C4-2B (cell line): Measurements from ENCODE around the gene PDE1A.

Experiments
- ZFX ChIP-seq: fragments of 450-650 bp; IDR thresholded peaks from 2 replicates; pipeline ENCODE4 v1.6.1; 2017
- TF ChIP-seq, protein P1 (sequence below): fragments of 450-650 bp; conservative IDR thresholded peaks from 2 replicates; pipeline ENCODE4 v1.5.1; 2017; ENCODE audit warnings: mild to moderate bottlenecking

DNA sequence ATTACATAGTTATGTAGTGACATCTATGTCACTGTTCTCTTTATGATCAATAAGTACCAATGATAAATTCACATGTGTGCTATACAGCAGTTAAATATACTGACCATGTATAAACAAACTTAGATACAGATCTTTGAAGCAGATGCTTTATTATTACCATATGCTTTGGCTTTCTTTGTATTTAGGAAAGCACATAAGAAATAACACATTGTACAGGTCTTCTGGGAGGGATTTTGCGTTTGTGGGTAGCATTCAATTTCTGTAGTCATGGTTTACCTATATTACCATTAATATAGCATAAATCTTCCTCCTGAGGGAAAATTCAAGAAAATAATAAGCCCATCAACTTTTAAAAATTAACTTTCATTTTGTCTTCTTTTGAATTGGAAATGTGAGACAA lies 1.6 kb upstream of the PDE1A start:
- TF ChIP-seq, protein P1, sequence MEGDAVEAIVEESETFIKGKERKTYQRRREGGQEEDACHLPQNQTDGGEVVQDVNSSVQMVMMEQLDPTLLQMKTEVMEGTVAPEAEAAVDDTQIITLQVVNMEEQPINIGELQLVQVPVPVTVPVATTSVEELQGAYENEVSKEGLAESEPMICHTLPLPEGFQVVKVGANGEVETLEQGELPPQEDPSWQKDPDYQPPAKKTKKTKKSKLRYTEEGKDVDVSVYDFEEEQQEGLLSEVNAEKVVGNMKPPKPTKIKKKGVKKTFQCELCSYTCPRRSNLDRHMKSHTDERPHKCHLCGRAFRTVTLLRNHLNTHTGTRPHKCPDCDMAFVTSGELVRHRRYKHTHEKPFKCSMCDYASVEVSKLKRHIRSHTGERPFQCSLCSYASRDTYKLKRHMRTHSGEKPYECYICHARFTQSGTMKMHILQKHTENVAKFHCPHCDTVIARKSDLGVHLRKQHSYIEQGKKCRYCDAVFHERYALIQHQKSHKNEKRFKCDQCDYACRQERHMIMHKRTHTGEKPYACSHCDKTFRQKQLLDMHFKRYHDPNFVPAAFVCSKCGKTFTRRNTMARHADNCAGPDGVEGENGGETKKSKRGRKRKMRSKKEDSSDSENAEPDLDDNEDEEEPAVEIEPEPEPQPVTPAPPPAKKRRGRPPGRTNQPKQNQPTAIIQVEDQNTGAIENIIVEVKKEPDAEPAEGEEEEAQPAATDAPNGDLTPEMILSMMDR = no peak
- TF ChIP-seq ZFX = no peak
